Choroid plexus epithelial cell (primary cell): ENCODE results near the gene ZNF280D.

Source experiments
- DNase-seq: peaks from one replicate; pipeline ENCODE4 v3.0.0-alpha.2; 2010; ENCODE audit warnings: low read depth
- H3K4me3 ChIP-seq: 2 replicates; pipeline ENCODE4 v1.5.1; 2011; ENCODE audit warnings: low read depth, mild to moderate bottlenecking, control low read depth, low read length, moderate library complexity
- CTCF ChIP-seq: conservative IDR thresholded peaks from 2 replicates; pipeline ENCODE4 v1.5.1; 2011; ENCODE audit warnings: low read depth, mild to moderate bottlenecking, control low read depth, inconsistent platforms, low read length, moderate library complexity

The ZNF280D gene

GRCh38 chr15:56736308-56736707 lies 3.0 kb upstream of the ZNF280D start:
- TF ChIP-seq CTCF = no peak
- DNase-seq = peak; percentile 71
- H3K4me3 ChIP-seq = no peak overlapping the region

- DNase-seq = no peak
- no peak for TF ChIP-seq CTCF
- no peak overlapping the region for H3K4me3 ChIP-seq
These were observed 2.3 kb upstream of the ZNF280D start for GRCh38 chr15:56735589-56735988.

- DNase-seq = no peak
These were observed 815 bp upstream of the ZNF280D start for GRCh38 chr15:56734013-56734635.

GRCh38 chr15:56732886-56733135 lies 498 bp downstream of the ZNF280D start:
- peak overlapping the region; percentile 71 for H3K4me3 ChIP-seq
- no peak for DNase-seq
- no peak for TF ChIP-seq CTCF

More at GRCh38 chr15:56734013-56734635, 815 bp upstream of the ZNF280D start:
- no peak for TF ChIP-seq CTCF
- H3K4me3 ChIP-seq = no peak overlapping the region

- peak; percentile 80 for DNase-seq
These were observed 999 bp downstream of the ZNF280D start for GRCh38 chr15:56732135-56732885.

GRCh38 chr15:56731548-56731947 lies 1.8 kb downstream of the ZNF280D start:
- H3K4me3 ChIP-seq = peak overlapping the region; percentile 71
- TF ChIP-seq CTCF = no peak
- no peak for DNase-seq

More at GRCh38 chr15:56732135-56732885, 999 bp downstream of the ZNF280D start:
- no peak for TF ChIP-seq CTCF
- peak overlapping the region; percentile 71 for H3K4me3 ChIP-seq

- no peak for DNase-seq
- no peak for TF ChIP-seq CTCF
- H3K4me3 ChIP-seq = no peak overlapping the region
These were observed 3.7 kb downstream of the ZNF280D start for GRCh38 chr15:56729561-56729960.
